Activated naive CD8-positive, alpha-beta T cell treated with anti-CD3 and anti-CD28 coated beads for 36 hours (primary cell): ENCODE measurements around the gene TCIRG1. TPM values are rescaled to one million over a fixed set of nuclear protein-coding genes. Genes with fewer than 3 reads are reported as not detected.
A peak's percentile ranks its signal among the peaks of the same experiment; 100 is the strongest.

Experiments used
- DNase-seq: peaks from one replicate; pipeline ENCODE4 v3.0.0; 2021
- H3K27ac Mint-ChIP-seq: one replicate; pipeline ENCODE4 v1.8.0; 2022; ENCODE audit warnings: mild to moderate bottlenecking, moderate library complexity, mixed read lengths
- H3K27me3 Mint-ChIP-seq: one replicate; pipeline ENCODE4 v1.8.0; 2022; ENCODE audit warnings: mild to moderate bottlenecking, mixed read lengths
- H3K36me3 Mint-ChIP-seq: one replicate; pipeline ENCODE4 v1.8.0; 2021; ENCODE audit warnings: mild to moderate bottlenecking, mixed read lengths
- H3K4me1 Mint-ChIP-seq: one replicate; pipeline ENCODE4 v1.8.0; 2021; ENCODE audit warnings: mixed read lengths
- H3K4me3 Mint-ChIP-seq: one replicate; pipeline ENCODE4 v1.8.0; 2022; ENCODE audit warnings: mild to moderate bottlenecking, moderate library complexity, mixed read lengths
- H3K9me3 Mint-ChIP-seq: one replicate; pipeline ENCODE4 v1.8.0; 2022; ENCODE audit warnings: mixed read lengths
- total RNA-seq, 2 experiments: library from RNA; stranded (reverse); gene quantifications; one replicate each; pipeline ENCODE4 v1.2.3, GENCODE V29; 2021

TCIRG1 gene
- total RNA-seq, 2 experiments from 2014 or later: 108 to 113 TPM

- DNase-seq: no peak
- Mint-ChIP-seq H3K4me3 (no peak overlapping the region), H3K27ac (no peak overlapping the region), H3K4me1 (no peaks in the 10 kb centered on the region), H3K36me3 (peaks cover 12% of the 10 kb centered on the region), H3K27me3 (no peaks in the 10 kb centered on the region), H3K9me3 (peaks cover 4% of the 10 kb centered on the region)
Measured at GRCh38 chr11:68021167-68021787, 17.5 kb upstream of the TCIRG1 start.

DNA sequence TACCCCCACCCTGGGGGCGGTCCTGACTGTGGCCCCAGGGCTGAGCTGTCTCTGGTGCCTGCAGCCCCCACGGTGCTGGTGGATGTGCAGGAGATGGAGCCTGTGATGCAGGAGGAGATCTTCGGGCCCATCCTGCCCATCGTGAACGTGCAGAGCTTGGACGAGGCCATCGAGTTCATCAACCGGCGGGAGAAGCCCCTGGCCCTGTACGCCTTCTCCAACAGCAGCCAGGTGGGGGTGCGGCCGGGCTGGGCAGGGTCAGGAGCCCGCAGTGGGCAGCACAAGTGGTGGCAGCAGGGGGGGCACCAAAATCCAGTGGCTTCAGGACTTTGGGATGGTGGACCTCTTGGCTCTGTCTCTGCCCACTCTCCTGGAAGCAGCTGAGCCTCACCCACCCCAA, 16.3 kb upstream of the TCIRG1 start:
- H3K4me3 Mint-ChIP-seq: no peak overlapping the region
- H3K27ac Mint-ChIP-seq: no peak overlapping the region
- no peak for DNase-seq
- no peaks in the 10 kb centered on the region for H3K27me3 Mint-ChIP-seq
- H3K9me3 Mint-ChIP-seq: peaks cover 4% of the 10 kb centered on the region
- H3K4me1 Mint-ChIP-seq: no peaks in the 10 kb centered on the region
- peaks cover 14% of the 10 kb centered on the region for H3K36me3 Mint-ChIP-seq

- Mint-ChIP-seq H3K36me3 (peaks cover 14% of the 10 kb centered on the region), H3K27me3 (no peaks in the 10 kb centered on the region), H3K4me1 (peaks cover 8% of the 10 kb centered on the region), H3K4me3 (no peak overlapping the region), H3K27ac (no peak overlapping the region), H3K9me3 (peaks cover 4% of the 10 kb centered on the region)
- DNase-seq: no peak
Measured at GRCh38 chr11:68024508-68024907, 14.3 kb upstream of the TCIRG1 start.

GRCh38 chr11:68025047-68025446, 13.8 kb upstream of the TCIRG1 start:
- H3K9me3 Mint-ChIP-seq: peaks cover 4% of the 10 kb centered on the region
- H3K4me1 Mint-ChIP-seq: peaks cover 9% of the 10 kb centered on the region
- no peaks in the 10 kb centered on the region for H3K27me3 Mint-ChIP-seq
- DNase-seq: no peak
- no peak overlapping the region for H3K27ac Mint-ChIP-seq
- H3K36me3 Mint-ChIP-seq: peaks cover 14% of the 10 kb centered on the region
- H3K4me3 Mint-ChIP-seq: no peak overlapping the region

DNA sequence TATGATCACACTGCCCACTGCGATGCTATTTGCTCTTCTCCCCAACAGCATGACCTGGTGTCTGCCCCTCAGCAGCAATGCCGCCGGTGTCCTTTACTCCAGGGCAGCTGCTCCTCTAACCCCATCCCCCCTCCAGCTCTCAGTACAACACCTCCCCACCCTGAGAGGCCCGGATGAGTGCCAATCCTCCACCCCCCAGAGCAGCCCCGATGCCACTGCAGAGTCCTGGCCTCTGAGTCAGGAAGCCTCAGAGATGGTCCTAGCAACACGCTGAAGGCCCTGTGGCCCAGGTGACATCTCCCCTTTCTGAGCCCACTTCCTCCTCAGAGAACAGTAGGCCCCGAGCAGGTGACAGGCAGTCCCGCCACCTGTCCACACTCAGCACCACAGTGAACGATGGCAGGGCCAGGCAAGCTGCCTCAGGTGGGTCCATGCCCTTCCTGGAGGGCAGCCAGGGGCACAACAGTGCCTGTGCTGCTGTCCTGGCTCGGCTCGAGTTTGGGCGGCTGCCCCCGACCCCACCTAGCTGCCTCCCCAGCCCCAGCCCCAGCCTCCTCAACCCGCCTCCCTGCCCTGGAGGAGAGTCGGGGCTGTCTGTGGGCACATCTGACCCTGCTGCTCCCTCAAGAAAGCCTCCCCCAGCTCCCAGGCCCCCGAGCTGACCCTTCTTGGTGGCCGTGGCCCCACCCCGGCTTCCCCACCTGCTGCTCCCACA, 12.3 kb upstream of the TCIRG1 start:
- DNase-seq: no peak
- H3K27ac Mint-ChIP-seq: no peak overlapping the region
- H3K4me3 Mint-ChIP-seq: no peak overlapping the region
- H3K4me1 Mint-ChIP-seq: peaks cover 12% of the 10 kb centered on the region
- peaks cover 14% of the 10 kb centered on the region for H3K36me3 Mint-ChIP-seq
- H3K27me3 Mint-ChIP-seq: no peaks in the 10 kb centered on the region
- peaks cover 4% of the 10 kb centered on the region for H3K9me3 Mint-ChIP-seq

- H3K27me3 Mint-ChIP-seq: no peaks in the 10 kb centered on the region
- no peak overlapping the region for H3K4me3 Mint-ChIP-seq
- H3K9me3 Mint-ChIP-seq: peaks cover 4% of the 10 kb centered on the region
- peaks cover 14% of the 10 kb centered on the region for H3K36me3 Mint-ChIP-seq
- no peak for DNase-seq
- no peak overlapping the region for H3K27ac Mint-ChIP-seq
- H3K4me1 Mint-ChIP-seq: peaks cover 16% of the 10 kb centered on the region
Measured at GRCh38 chr11:68027667-68028066, 11.2 kb upstream of the TCIRG1 start.

DNA sequence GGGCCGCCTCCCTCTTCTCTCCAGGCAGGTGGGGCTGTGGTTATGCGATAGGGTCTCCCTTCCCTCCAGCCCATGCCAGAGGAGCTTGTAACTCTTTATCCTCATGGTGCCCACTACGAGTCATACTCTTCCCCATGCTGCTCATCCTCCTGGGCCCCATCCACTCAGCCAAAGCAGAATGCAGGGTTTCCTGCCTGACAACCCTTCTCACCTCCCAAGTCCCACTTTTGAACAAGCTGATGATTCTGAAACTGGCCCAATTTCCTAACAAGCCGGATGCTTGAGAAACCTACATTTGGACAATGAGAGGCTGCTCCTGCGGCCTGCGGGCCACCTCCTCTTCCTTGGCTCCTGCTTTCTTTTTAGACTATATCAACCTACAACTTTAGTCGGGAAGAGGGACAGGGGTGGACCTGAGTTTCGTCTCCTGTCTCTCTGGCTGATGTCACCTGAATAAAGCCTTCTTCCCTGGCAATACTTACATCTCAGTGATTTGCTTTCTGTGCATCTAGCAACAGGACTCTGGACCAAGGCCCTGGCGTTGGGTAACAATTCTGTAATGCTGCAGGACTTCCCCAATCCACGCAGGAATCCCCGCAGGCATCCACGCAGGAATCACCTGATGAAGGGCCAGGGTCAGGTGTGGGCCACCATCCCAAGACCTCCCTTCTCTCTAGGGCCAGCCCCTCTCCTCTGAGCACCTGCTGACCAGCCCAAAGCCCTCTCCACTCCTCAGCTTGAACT, 9.9 kb upstream of the TCIRG1 start:
- Mint-ChIP-seq H3K9me3 (peaks cover 4% of the 10 kb centered on the region), H3K4me3 (peak overlapping the region; percentile 92), H3K27me3 (no peaks in the 10 kb centered on the region), H3K27ac (peak overlapping the region; percentile 47), H3K36me3 (peaks cover 14% of the 10 kb centered on the region), H3K4me1 (peaks cover 16% of the 10 kb centered on the region)
- no peak for DNase-seq

DNA sequence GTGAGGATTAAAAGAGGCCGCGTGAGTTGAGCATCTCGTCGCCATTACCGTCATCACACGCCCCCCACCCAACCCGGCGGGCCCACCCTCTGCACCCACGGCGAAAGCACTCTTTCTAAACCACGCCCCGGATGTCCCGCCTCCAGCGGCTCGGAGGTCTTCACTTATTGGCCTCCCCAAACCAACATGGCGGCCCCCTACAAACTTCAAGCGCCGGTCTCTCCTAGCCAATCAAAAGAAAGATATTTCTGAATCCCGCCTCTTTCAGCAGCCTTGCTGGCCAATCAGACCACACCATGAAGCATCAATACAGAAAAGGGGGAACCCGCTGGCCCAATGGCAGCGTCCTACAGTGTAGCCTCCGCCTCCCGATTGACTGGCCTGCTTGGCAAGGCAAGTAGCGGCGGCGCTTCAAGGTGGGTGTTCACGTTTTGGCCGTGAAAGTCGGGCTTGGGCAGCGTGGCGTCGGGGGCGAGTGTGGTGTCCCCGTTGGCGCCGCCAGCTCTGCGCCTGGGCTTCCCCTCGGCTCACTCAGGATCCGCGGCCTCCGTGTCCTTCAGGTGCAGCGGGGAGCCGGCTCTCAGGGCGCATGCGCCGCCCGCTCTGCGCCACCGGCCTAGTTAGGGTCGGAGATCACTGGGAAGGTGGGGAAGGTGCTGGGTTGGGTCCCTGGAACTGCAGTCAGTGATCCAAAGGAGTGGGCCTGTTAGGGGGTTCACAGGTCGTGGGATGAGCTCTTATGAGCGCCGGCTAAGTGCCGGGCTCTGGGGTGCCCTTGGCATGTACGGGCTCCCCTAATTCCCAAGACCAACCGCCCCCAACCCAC, 8.3 kb upstream of the TCIRG1 start, which contains the start of gene NDUFS8:
Gene NDUFS8, plus strand, starts transcription at position 364 of the 826 bp plus-strand sequence. CDS start 1,471 bp downstream, outside the sequence.
- Mint-ChIP-seq H3K36me3 (peaks cover 6% of the 10 kb centered on the region), H3K27ac (peak within 1 kb of the TSS; percentile 95), H3K4me1 (peaks cover 16% of the 10 kb centered on the region), H3K27me3 (no peaks in the 10 kb centered on the region), H3K9me3 (no peaks in the 10 kb centered on the region), H3K4me3 (peak within 1 kb of the TSS; percentile 92)
- DNase-seq: peak; percentile 96

DNA sequence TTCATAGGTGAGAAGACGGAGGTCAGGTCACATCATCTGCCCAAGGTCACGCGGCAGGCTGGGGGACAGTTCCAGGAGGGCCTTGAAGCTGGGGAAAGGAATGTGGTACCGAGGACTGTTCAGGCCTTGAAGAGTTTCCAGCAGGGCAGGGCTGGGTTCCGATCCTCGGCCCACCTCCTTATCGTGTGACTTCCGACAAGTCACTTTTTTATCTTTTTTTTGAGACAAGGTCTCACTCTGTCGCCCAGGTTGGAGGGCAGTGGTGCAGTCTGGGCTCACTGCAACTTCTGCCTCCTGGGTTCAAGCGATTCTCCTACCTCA, 7.7 kb upstream of the TCIRG1 start:
- Mint-ChIP-seq H3K4me1 (peaks cover 16% of the 10 kb centered on the region), H3K36me3 (peaks cover 3% of the 10 kb centered on the region), H3K4me3 (peak overlapping the region; percentile 92), H3K9me3 (no peaks in the 10 kb centered on the region), H3K27me3 (no peaks in the 10 kb centered on the region), H3K27ac (peak overlapping the region; percentile 95)
- DNase-seq: no peak

DNA sequence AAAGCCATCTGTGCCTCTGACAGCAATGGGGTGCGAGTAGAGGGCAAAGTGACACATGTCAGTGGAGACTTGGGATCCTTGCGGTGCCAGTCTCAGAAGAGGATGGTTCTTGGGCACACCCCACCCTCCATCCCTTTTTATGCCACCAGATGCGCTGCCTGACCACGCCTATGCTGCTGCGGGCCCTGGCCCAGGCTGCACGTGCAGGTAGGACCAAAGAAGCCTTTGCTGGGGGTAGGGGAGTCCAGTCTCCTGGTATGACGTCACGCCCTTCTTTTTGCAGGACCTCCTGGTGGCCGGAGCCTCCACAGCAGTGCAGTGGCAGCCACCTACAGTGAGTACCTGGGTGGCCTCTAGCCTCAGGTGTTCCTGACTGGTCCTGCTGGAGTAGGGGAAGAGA, 6.8 kb upstream of the TCIRG1 start:
- no peak for DNase-seq
- Mint-ChIP-seq H3K9me3 (no peaks in the 10 kb centered on the region), H3K4me1 (peaks cover 21% of the 10 kb centered on the region), H3K27ac (peak overlapping the region; percentile 95), H3K4me3 (peak overlapping the region; percentile 92), H3K27me3 (no peaks in the 10 kb centered on the region), H3K36me3 (no peaks in the 10 kb centered on the region)

- DNase-seq: no peak
- no peaks in the 10 kb centered on the region for H3K9me3 Mint-ChIP-seq
- H3K27ac Mint-ChIP-seq: peak overlapping the region; percentile 12
- no peak overlapping the region for H3K4me3 Mint-ChIP-seq
- H3K4me1 Mint-ChIP-seq: peaks cover 26% of the 10 kb centered on the region
- H3K27me3 Mint-ChIP-seq: no peaks in the 10 kb centered on the region
- H3K36me3 Mint-ChIP-seq: no peaks in the 10 kb centered on the region
Measured at GRCh38 chr11:68032997-68033707, 5.7 kb upstream of the TCIRG1 start.

- H3K27ac Mint-ChIP-seq: peak overlapping the region; percentile 12
- no peaks in the 10 kb centered on the region for H3K36me3 Mint-ChIP-seq
- no peaks in the 10 kb centered on the region for H3K27me3 Mint-ChIP-seq
- H3K9me3 Mint-ChIP-seq: no peaks in the 10 kb centered on the region
- peaks cover 24% of the 10 kb centered on the region for H3K4me1 Mint-ChIP-seq
- no peak overlapping the region for H3K4me3 Mint-ChIP-seq
- DNase-seq: no peak
Measured at GRCh38 chr11:68033708-68034045, 5.1 kb upstream of the TCIRG1 start.

- Mint-ChIP-seq H3K27me3 (no peaks in the 10 kb centered on the region), H3K27ac (no peak overlapping the region), H3K4me3 (no peak overlapping the region)
Measured at GRCh38 chr11:68035266-68035876, 3.5 kb upstream of the TCIRG1 start.

DNA sequence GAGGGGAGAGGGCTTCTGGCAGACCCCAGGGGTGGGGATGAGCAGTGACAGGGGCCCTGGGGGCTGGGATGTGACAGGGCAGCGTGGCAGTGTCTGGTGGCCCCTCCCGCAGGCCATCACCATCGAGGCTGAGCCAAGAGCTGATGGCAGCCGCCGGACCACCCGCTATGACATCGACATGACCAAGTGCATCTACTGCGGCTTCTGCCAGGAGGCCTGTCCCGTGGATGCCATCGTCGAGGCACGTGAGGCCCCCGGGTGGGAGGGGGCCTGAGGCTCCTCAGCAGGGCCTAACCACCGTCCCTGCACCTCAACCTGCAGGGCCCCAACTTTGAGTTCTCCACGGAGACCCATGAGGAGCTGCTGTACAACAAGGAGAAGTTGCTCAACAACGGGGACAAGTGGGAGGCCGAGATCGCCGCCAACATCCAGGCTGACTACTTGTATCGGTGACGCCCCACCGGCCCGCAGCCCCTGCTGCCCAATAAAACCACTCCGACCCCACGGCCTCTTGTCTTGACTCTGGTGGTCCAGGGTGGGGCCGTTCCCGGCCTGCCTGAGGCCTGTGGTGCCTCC, 2.6 kb upstream of the TCIRG1 start:
- H3K4me1 Mint-ChIP-seq: peaks cover 25% of the 10 kb centered on the region
- no peaks in the 10 kb centered on the region for H3K27me3 Mint-ChIP-seq
- H3K4me3 Mint-ChIP-seq: no peak overlapping the region
- H3K36me3 Mint-ChIP-seq: peaks cover 3% of the 10 kb centered on the region
- H3K9me3 Mint-ChIP-seq: no peaks in the 10 kb centered on the region
- DNase-seq: no peak
- H3K27ac Mint-ChIP-seq: no peak overlapping the region

More at GRCh38 chr11:68035266-68035876, 3.5 kb upstream of the TCIRG1 start:
- H3K36me3 Mint-ChIP-seq: no peaks in the 10 kb centered on the region
- DNase-seq: no peak
- H3K9me3 Mint-ChIP-seq: no peaks in the 10 kb centered on the region
- H3K4me1 Mint-ChIP-seq: peaks cover 20% of the 10 kb centered on the region
